K562 (cell line): ENCODE measurements around the gene RAD52. TPM values are rescaled to one million over a fixed set of nuclear protein-coding genes. Genes with fewer than 3 reads are reported as not detected.

Experiments used
- YY1 ChIP-seq, 3 experiments: IDR thresholded peaks; 2 replicates each; pipeline ENCODE4 v1.6.1; 2011; ENCODE audit warnings: low read length in 2 of 3, mild to moderate bottlenecking in 2 of 3, moderate library complexity in 2 of 3, borderline replicate concordance in 1 of 3, control low read depth in 1 of 3, low read depth in 1 of 3; ENCODE audit not compliant: insufficient read depth in 3 of 3, insufficient replicate concordance in 2 of 3, control insufficient read depth in 1 of 3, insufficient read length in 1 of 3; ENCODE audit errors: extremely low read depth in 1 of 3
- ZFX ChIP-seq: sonication (generic); formaldehyde crosslinking; IDR thresholded peaks from 2 replicates; pipeline ENCODE4 v1.8.0; 2022; ENCODE audit warnings: mild to moderate bottlenecking, missing genetic modification reagents, moderate library complexity
- polyA plus RNA-seq, 8 experiments: library from polyadenylated mRNA; depleted of rRNA in 4 of 8; stranded (reverse) in 5 of 8; unstranded in 3 of 8; fragments of >200 nt; fragmentation: Nextera tagmentation in 2 of 8; fragmentation: Illumina TruSeq in 1 of 8; extraction: Ambion mirVana in 2 of 8; extraction: Trizol in 1 of 8; gene quantifications; 2 replicates each; pipeline versions ENCODE4 v1.2.1 to v1.2.3, GENCODE V29; 2011 to 2014; ENCODE audit warnings: inconsistent platforms in 1 of 8, missing spikeins in 1 of 8
- total RNA-seq, 7 experiments: library from RNA; depleted of rRNA in 6 of 7; stranded (reverse); fragments of >200 nt in 6 of 7; fragmentation: Illumina TruSeq in 2 of 7; extraction: Trizol in 2 of 7; gene quantifications; 2 replicates each; pipeline versions ENCODE4 v1.2.1 to v1.2.3, GENCODE V29; 2011 to 2021; ENCODE audit warnings: low replicate concordance in 1 of 7
- TF ChIP-seq, protein P1 (sequence below): fragments of 450-650 bp; IDR thresholded peaks from 2 replicates; pipeline ENCODE4 v1.6.1; 2016; ENCODE audit warnings: mild to moderate bottlenecking, moderate library complexity
- TF ChIP-seq, protein P2 (sequence below): sonication (generic); formaldehyde crosslinking; IDR thresholded peaks from 2 replicates; pipeline ENCODE4 v1.8.0; 2022; ENCODE audit warnings: mild to moderate bottlenecking, missing genetic modification reagents

The RAD52 gene
- total and polyA plus RNA-seq, 9 of the 15 experiments (the other 6 are each of a cell fraction or from before 2014, with no cell fraction given): 1.3 to 15.9 (median 9.3) TPM

DNA sequence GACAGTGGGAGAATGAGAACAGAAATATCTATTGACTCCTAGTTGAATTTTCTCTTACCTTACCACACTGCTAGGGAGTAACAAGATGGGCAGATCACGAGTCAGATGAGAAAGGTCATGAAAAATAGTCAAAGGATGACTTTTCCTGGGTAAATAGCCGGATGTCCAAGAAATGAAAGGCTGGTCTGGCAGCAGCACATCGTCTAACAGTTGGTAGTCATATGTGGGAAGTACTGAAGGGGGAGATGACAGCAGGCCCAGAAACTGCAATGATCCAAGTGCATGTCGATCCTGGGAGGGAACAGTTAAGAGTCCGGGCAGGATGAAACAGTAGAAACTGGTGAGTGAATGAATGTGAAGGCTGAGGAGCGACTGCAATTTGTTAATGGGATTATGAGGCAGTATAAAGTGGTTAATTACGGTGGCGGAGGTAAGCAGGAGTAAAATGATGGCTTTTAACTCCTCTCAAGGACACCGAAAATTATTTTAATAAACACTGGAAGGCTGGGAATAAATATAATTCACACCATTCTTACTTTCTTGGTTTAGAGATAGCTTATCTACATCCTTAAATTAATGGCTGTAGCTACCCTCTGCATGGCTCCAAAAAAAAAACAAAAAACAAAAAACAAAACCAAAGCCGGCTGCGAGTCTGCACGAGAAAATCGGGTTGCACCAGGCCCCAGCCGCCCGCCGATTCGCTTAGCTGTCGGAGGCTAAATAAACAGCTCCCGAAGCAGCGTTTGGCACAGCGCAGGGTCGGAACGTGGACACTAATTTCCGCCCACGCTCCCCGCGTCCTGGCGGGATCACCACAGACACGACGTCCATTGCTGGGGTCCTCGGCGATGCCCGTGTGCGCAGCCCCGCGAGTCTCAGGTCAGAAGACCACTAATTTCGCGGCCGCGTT, 40.5 kb upstream of the RAD52 start (continued):
- TF ChIP-seq, protein P1, sequence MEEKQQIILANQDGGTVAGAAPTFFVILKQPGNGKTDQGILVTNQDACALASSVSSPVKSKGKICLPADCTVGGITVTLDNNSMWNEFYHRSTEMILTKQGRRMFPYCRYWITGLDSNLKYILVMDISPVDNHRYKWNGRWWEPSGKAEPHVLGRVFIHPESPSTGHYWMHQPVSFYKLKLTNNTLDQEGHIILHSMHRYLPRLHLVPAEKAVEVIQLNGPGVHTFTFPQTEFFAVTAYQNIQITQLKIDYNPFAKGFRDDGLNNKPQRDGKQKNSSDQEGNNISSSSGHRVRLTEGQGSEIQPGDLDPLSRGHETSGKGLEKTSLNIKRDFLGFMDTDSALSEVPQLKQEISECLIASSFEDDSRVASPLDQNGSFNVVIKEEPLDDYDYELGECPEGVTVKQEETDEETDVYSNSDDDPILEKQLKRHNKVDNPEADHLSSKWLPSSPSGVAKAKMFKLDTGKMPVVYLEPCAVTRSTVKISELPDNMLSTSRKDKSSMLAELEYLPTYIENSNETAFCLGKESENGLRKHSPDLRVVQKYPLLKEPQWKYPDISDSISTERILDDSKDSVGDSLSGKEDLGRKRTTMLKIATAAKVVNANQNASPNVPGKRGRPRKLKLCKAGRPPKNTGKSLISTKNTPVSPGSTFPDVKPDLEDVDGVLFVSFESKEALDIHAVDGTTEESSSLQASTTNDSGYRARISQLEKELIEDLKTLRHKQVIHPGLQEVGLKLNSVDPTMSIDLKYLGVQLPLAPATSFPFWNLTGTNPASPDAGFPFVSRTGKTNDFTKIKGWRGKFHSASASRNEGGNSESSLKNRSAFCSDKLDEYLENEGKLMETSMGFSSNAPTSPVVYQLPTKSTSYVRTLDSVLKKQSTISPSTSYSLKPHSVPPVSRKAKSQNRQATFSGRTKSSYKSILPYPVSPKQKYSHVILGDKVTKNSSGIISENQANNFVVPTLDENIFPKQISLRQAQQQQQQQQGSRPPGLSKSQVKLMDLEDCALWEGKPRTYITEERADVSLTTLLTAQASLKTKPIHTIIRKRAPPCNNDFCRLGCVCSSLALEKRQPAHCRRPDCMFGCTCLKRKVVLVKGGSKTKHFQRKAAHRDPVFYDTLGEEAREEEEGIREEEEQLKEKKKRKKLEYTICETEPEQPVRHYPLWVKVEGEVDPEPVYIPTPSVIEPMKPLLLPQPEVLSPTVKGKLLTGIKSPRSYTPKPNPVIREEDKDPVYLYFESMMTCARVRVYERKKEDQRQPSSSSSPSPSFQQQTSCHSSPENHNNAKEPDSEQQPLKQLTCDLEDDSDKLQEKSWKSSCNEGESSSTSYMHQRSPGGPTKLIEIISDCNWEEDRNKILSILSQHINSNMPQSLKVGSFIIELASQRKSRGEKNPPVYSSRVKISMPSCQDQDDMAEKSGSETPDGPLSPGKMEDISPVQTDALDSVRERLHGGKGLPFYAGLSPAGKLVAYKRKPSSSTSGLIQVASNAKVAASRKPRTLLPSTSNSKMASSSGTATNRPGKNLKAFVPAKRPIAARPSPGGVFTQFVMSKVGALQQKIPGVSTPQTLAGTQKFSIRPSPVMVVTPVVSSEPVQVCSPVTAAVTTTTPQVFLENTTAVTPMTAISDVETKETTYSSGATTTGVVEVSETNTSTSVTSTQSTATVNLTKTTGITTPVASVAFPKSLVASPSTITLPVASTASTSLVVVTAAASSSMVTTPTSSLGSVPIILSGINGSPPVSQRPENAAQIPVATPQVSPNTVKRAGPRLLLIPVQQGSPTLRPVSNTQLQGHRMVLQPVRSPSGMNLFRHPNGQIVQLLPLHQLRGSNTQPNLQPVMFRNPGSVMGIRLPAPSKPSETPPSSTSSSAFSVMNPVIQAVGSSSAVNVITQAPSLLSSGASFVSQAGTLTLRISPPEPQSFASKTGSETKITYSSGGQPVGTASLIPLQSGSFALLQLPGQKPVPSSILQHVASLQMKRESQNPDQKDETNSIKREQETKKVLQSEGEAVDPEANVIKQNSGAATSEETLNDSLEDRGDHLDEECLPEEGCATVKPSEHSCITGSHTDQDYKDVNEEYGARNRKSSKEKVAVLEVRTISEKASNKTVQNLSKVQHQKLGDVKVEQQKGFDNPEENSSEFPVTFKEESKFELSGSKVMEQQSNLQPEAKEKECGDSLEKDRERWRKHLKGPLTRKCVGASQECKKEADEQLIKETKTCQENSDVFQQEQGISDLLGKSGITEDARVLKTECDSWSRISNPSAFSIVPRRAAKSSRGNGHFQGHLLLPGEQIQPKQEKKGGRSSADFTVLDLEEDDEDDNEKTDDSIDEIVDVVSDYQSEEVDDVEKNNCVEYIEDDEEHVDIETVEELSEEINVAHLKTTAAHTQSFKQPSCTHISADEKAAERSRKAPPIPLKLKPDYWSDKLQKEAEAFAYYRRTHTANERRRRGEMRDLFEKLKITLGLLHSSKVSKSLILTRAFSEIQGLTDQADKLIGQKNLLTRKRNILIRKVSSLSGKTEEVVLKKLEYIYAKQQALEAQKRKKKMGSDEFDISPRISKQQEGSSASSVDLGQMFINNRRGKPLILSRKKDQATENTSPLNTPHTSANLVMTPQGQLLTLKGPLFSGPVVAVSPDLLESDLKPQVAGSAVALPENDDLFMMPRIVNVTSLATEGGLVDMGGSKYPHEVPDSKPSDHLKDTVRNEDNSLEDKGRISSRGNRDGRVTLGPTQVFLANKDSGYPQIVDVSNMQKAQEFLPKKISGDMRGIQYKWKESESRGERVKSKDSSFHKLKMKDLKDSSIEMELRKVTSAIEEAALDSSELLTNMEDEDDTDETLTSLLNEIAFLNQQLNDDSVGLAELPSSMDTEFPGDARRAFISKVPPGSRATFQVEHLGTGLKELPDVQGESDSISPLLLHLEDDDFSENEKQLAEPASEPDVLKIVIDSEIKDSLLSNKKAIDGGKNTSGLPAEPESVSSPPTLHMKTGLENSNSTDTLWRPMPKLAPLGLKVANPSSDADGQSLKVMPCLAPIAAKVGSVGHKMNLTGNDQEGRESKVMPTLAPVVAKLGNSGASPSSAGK: peak; percentile 96
- TF ChIP-seq, protein P2, sequence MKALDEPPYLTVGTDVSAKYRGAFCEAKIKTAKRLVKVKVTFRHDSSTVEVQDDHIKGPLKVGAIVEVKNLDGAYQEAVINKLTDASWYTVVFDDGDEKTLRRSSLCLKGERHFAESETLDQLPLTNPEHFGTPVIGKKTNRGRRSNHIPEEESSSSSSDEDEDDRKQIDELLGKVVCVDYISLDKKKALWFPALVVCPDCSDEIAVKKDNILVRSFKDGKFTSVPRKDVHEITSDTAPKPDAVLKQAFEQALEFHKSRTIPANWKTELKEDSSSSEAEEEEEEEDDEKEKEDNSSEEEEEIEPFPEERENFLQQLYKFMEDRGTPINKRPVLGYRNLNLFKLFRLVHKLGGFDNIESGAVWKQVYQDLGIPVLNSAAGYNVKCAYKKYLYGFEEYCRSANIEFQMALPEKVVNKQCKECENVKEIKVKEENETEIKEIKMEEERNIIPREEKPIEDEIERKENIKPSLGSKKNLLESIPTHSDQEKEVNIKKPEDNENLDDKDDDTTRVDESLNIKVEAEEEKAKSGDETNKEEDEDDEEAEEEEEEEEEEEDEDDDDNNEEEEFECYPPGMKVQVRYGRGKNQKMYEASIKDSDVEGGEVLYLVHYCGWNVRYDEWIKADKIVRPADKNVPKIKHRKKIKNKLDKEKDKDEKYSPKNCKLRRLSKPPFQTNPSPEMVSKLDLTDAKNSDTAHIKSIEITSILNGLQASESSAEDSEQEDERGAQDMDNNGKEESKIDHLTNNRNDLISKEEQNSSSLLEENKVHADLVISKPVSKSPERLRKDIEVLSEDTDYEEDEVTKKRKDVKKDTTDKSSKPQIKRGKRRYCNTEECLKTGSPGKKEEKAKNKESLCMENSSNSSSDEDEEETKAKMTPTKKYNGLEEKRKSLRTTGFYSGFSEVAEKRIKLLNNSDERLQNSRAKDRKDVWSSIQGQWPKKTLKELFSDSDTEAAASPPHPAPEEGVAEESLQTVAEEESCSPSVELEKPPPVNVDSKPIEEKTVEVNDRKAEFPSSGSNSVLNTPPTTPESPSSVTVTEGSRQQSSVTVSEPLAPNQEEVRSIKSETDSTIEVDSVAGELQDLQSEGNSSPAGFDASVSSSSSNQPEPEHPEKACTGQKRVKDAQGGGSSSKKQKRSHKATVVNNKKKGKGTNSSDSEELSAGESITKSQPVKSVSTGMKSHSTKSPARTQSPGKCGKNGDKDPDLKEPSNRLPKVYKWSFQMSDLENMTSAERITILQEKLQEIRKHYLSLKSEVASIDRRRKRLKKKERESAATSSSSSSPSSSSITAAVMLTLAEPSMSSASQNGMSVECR (CRISPR knock-in tag): peak; percentile 69
- TF ChIP-seq ZFX (peak; percentile 87), YY1 (IDR thresholded peaks at IDR 0.05; ENCODE audit: borderline replicate concordance in 1 of 3, control insufficient read depth in 1 of 3, extremely low read depth in 1 of 3, insufficient read depth in 3 of 3, insufficient read length in 1 of 3, insufficient replicate concordance in 2 of 3, low read depth in 1 of 3, low read length in 2 of 3) (peak in 1 of 3 experiments; percentile 1)
